WI38 (cell line): ENCODE data around the gene MACROD2.

Experiments used
- H3K4me3 ChIP-seq: 2 replicates; pipeline ENCODE4 v1.5.1; 2011; ENCODE audit warnings: low read depth, mild to moderate bottlenecking, control low read depth, low read length
- CTCF ChIP-seq: IDR thresholded peaks from 2 replicates; pipeline ENCODE4 v1.5.1; 2012; ENCODE audit warnings: low read depth, mild to moderate bottlenecking, control low read depth, low read length

MACROD2 gene

GRCh38 chr20:14288341-14289330, 293.3 kb downstream of the MACROD2 start:
- no peak for TF ChIP-seq CTCF
- H3K4me3 ChIP-seq, result no peak overlapping the region

GRCh38 chr20:14291502-14291901, 296.2 kb downstream of the MACROD2 start:
- no peak for TF ChIP-seq CTCF
- no peak overlapping the region for H3K4me3 ChIP-seq

GRCh38 chr20:14295238-14295637, 299.9 kb downstream of the MACROD2 start:
- no peak overlapping the region for H3K4me3 ChIP-seq
- TF ChIP-seq CTCF, result no peak

- no peak for TF ChIP-seq CTCF
- H3K4me3 ChIP-seq, result no peak overlapping the region
Observed at GRCh38 chr20:14295770-14296309, 300.5 kb downstream of the MACROD2 start.

- no peak overlapping the region for H3K4me3 ChIP-seq
- no peak for TF ChIP-seq CTCF
Observed at GRCh38 chr20:14299831-14300230, 304.5 kb downstream of the MACROD2 start.

- no peak overlapping the region for H3K4me3 ChIP-seq
- no peak for TF ChIP-seq CTCF
Observed at GRCh38 chr20:14303106-14303505, 307.8 kb downstream of the MACROD2 start.

- no peak overlapping the region for H3K4me3 ChIP-seq
- TF ChIP-seq CTCF, result no peak
Observed at GRCh38 chr20:14303651-14304050, 308.3 kb downstream of the MACROD2 start.
